A549 (cell line): Measurements from ENCODE around the gene RELN. TPM values are rescaled to one million over a fixed set of nuclear protein-coding genes. Genes with fewer than 3 reads are reported as not detected.

ENCODE experiments used
- ATAC-seq, 2 experiments: fragments of 200-7000 bp in 1 of 2; fragments of >200 bp in 1 of 2; cut with Nextera tagmentation in 1 of 2; cut with Tn5 transposase in 1 of 2; 3 replicates each; pipeline versions ENCODE4 v1.8.0 to v1.9.1; 2018 to 2020; ENCODE audit warnings: mild to moderate bottlenecking in 1 of 2, moderate library complexity in 1 of 2
- CTCF ChIA-PET: fragments of 300-600 bp; sonication (Branson Sonifier 250); formaldehyde crosslinking; extraction: SDS; loops from one replicate; lab custom pipeline; 2021; ENCODE audit warnings: antibody characterized with exemption, inconsistent platforms; lab: Yijun Ruan, JAX
- POLR2A ChIA-PET: fragments of 350-600 bp; formaldehyde crosslinking; extraction: SDS; loops from one replicate; lab custom pipeline; 2021; ENCODE audit warnings: antibody characterized with exemption, inconsistent platforms; lab: Yijun Ruan, JAX
- DNase-seq, 2 experiments: peaks; one replicate each; pipeline versions ENCODE4 v3.0.0 to v3.0.0-alpha.2; 2011 to 2016; ENCODE audit warnings: low read depth in 1 of 2, low spot score in 1 of 2
- FAIRE-seq: peaks from 2 replicates; lab custom pipeline; 2011; peaks lifted over from hg19 to GRCh38; lab: Jason Lieb, UNC
- H3K27ac ChIP-seq, 2 experiments: fragments of >200 bp; sonication (Bioruptor Twin); formaldehyde crosslinking; 3 replicates each; pipeline ENCODE4 v1.5.1; 2016 to 2017
- H3K4me1 ChIP-seq: fragments of >200 bp; sonication (Bioruptor Twin); formaldehyde crosslinking; 3 replicates; pipeline ENCODE4 v1.6.1; 2016
- H3K4me2 ChIP-seq: fragments of >200 bp; sonication (Bioruptor Twin); formaldehyde crosslinking; 3 replicates; pipeline ENCODE4 v1.6.1; 2016
- H3K4me3 ChIP-seq: fragments of >200 bp; sonication (Bioruptor Twin); formaldehyde crosslinking; 3 replicates; pipeline ENCODE4 v1.5.1; 2016
- H3K9me3 ChIP-seq: fragments of >200 bp; sonication (Bioruptor Twin); formaldehyde crosslinking; 3 replicates; pipeline ENCODE4 v1.6.1; 2016
- BHLHE40 ChIP-seq: IDR thresholded peaks from 2 replicates; pipeline ENCODE4 v1.6.1; 2012; ENCODE audit warnings: low read depth, low read length, inconsistent platforms
- CBX2 ChIP-seq: fragments of 200-600 bp; sonication (generic); IDR thresholded peaks from 2 replicates; pipeline ENCODE4 v1.6.1; 2016; ENCODE audit warnings: low read depth, mild to moderate bottlenecking, borderline replicate concordance
- CHD4 ChIP-seq: fragments of 200-600 bp; sonication (generic); IDR thresholded peaks from 2 replicates; pipeline ENCODE4 v1.6.1; 2016; ENCODE audit warnings: antibody characterized with exemption, mild to moderate bottlenecking, borderline replicate concordance
- FOSB ChIP-seq: fragments of 250-450 bp; sonication (Bioruptor Pico); IDR thresholded peaks from 2 replicates; pipeline ENCODE4 v1.5.0; 2020; ENCODE audit warnings: mild to moderate bottlenecking, moderate library complexity
- HDAC2 ChIP-seq: fragments of 200-600 bp; sonication (generic); IDR thresholded peaks from 2 replicates; pipeline ENCODE4 v1.6.1; 2016
- HOXB13 ChIP-seq: fragments of 250-450 bp; sonication (Bioruptor Pico); IDR thresholded peaks from 2 replicates; pipeline ENCODE4 v1.5.0; 2020; ENCODE audit warnings: low read depth, mild to moderate bottlenecking, moderate library complexity
- JUN ChIP-seq, 2 experiments: fragments of >200 bp; sonication (Bioruptor Twin); formaldehyde crosslinking; IDR thresholded peaks; 2 replicates in 1 of 2; 3 replicates in 1 of 2; pipeline ENCODE4 v1.6.1; 2016 to 2017
- KDM5A ChIP-seq: fragments of 200-600 bp; sonication (generic); IDR thresholded peaks from 2 replicates; pipeline ENCODE4 v1.6.1; 2016; ENCODE audit warnings: antibody characterized with exemption, mild to moderate bottlenecking
- NR3C1 ChIP-seq: fragments of >200 bp; sonication (Bioruptor Twin); formaldehyde crosslinking; IDR thresholded peaks from 3 replicates; pipeline ENCODE4 v1.6.1; 2017
- RAD21 ChIP-seq, 2 experiments: fragments of >200 bp in 1 of 2; sonication (Bioruptor Twin) in 1 of 2; formaldehyde crosslinking in 1 of 2; IDR thresholded peaks in 1 of 2; conservative IDR thresholded peaks in 1 of 2; 2 replicates in 1 of 2; 3 replicates in 1 of 2; pipeline ENCODE4 v1.6.1; 2012 to 2018; ENCODE audit warnings: inconsistent platforms in 1 of 2
- REST ChIP-seq: fragments of 200-600 bp; sonication (generic); IDR thresholded peaks from 2 replicates; pipeline ENCODE4 v1.6.1; 2016; ENCODE audit warnings: antibody characterized with exemption, mild to moderate bottlenecking, moderate library complexity
- ZC3H11A ChIP-seq: fragments of 450-650 bp; IDR thresholded peaks from 2 replicates; pipeline ENCODE4 v1.6.1; 2014; ENCODE audit warnings: antibody characterized with exemption, mild to moderate bottlenecking
- ZNF302 ChIP-seq: fragments of 250-450 bp; sonication (Bioruptor Pico); IDR thresholded peaks from 2 replicates; pipeline ENCODE4 v1.9.0; 2021; ENCODE audit warnings: inconsistent platforms, mild to moderate bottlenecking, moderate library complexity
- WGBS: methylation state at CpG from one replicate; pipeline ENCODE4 v1.1.6; 2017; ENCODE audit errors: missing lambda C conversion rate; 5-methylcytosine and 5-hydroxymethylcytosine counted together
- polyA plus RNA-seq, 4 experiments: library from polyadenylated mRNA; depleted of rRNA in 3 of 4; stranded (reverse); fragments of >200 nt; fragmentation: RNase III in 1 of 4; extraction: RNeasy Plus Mini Kit Qiagen cat#74134 plus additional on column Dnase treatment in 1 of 4; gene quantifications; 2 replicates in 3 of 4; 3 replicates in 1 of 4; pipeline ENCODE4 v1.2.3, GENCODE V29; 2011 to 2017
- TF ChIP-seq, protein P1 (sequence below): fragments of 450-650 bp; IDR thresholded peaks from 2 replicates; pipeline ENCODE4 v1.6.1; 2014; ENCODE audit warnings: antibody characterized with exemption
- TF ChIP-seq, protein P2 (sequence below): IDR thresholded peaks from 2 replicates; pipeline ENCODE4 v1.6.1; 2012; ENCODE audit warnings: low read depth, borderline replicate concordance
- TF ChIP-seq, protein P3 (sequence below): fragments of >200 bp; sonication (Bioruptor Twin); formaldehyde crosslinking; IDR thresholded peaks from 3 replicates; pipeline ENCODE4 v1.5.1; 2016
- TF ChIP-seq, protein P4 (sequence below): fragments of 150-350 bp; IDR thresholded peaks from 2 replicates; pipeline ENCODE4 v1.6.1; 2014; ENCODE audit warnings: low read depth, mild to moderate bottlenecking, low read length

The RELN gene
- polyA plus RNA-seq, 2 of the 4 experiments (the other 2 are of a cell fraction) = not detected

DNA sequence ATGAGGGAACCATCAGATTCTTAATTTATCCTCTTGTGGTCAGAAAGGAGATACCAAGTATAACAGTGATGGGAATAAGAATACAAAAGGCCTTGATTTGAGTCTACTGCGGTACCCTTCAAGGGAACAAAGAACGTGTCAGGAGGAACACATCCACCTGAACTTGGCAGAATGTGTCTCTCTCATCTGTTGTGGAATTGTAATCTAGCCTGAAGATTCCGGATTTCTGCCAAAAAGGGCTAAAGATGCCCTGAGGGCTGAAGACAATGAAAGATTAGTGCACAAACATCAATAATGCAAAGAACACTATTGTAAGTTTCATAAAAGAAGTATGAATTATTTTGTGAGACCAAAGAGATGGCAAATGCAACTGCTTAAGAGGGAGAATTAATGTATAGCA is 134.8 kb downstream of the RELN start:
- ChIA-PET CTCF (no interaction called here), POLR2A (no interaction called here)
- Histone ChIP-seq H3K27ac (no peak overlapping the region), H3K4me3 (no peak overlapping the region), H3K9me3 (no peaks in the 10 kb centered on the region), H3K4me2 (no peak overlapping the region), H3K4me1 (no peaks in the 10 kb centered on the region)
- FAIRE-seq = no peak
- TF ChIP-seq, protein P1, sequence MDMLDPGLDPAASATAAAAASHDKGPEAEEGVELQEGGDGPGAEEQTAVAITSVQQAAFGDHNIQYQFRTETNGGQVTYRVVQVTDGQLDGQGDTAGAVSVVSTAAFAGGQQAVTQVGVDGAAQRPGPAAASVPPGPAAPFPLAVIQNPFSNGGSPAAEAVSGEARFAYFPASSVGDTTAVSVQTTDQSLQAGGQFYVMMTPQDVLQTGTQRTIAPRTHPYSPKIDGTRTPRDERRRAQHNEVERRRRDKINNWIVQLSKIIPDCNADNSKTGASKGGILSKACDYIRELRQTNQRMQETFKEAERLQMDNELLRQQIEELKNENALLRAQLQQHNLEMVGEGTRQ = no peak
- TF ChIP-seq NR3C1 (no peak), KDM5A (no peak)
- TF ChIP-seq, protein P2, sequence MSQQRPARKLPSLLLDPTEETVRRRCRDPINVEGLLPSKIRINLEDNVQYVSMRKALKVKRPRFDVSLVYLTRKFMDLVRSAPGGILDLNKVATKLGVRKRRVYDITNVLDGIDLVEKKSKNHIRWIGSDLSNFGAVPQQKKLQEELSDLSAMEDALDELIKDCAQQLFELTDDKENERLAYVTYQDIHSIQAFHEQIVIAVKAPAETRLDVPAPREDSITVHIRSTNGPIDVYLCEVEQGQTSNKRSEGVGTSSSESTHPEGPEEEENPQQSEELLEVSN = no peak
- no peak for DNase-seq
- WGBS = 16% methylated on average over 3 of the region's 3 CpGs
- no peak for ATAC-seq

- 6% methylated on average over 4 of the region's 4 CpGs for WGBS
- ATAC-seq = no peak
- CTCF ChIA-PET = interaction anchor here (0.6 kb wide), 1 partner anchor 326 kb away, joined by 3 read pairs; no protein-coding TSS in a partner anchor
Observed at GRCh38 chr7:103851357-103851756, 138.1 kb downstream of the RELN start.

DNA sequence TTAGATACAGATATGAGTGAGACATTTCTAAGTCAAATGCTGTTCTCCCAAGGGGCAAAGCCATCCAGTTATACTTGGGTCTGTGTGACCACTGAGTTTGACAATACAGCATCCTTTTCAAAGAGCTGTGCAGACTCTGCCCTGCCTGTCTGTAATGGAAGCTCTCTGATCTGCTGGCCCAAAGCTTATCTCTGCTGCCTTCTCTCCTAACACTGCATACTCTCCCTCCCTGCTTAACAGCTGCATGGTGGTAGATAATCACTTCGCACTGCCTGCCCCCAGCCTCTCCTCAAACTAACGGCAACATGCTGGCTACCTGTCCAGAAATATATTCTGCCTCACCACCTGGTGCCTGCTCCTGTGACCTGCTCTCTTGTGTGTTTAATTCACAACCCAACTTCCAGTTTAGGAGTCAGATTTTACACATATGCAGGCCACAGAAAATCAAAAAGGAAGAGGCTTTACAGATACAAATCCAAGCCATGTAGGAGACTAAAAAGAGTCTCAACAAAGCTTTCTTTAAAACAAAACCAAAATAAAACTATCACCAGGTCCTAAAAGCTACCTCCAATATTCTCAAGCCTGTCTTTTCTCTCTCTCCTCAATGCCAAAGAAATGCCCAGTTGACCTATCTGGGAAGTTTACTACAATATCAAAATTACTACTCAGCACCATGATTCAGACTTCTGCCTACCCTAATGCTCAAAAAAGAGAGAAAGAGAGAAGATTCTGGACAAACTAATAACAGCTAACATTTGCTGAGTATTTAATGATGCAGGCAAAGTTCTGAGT is 145.6 kb downstream of the RELN start:
- Histone ChIP-seq H3K4me2 (no peak overlapping the region), H3K4me3 (no peak overlapping the region), H3K27ac (no peak overlapping the region), H3K9me3 (no peaks in the 10 kb centered on the region), H3K4me1 (no peaks in the 10 kb centered on the region)
- POLR2A ChIA-PET = no interaction called here
- CTCF ChIA-PET = no interaction called here
- ATAC-seq (no peak), DNase-seq (no peak), FAIRE-seq (no peak)
- 9% methylated on average over 2 of the region's 2 CpGs for WGBS
- TF ChIP-seq, protein P1 = no peak
- TF ChIP-seq, protein P3, sequence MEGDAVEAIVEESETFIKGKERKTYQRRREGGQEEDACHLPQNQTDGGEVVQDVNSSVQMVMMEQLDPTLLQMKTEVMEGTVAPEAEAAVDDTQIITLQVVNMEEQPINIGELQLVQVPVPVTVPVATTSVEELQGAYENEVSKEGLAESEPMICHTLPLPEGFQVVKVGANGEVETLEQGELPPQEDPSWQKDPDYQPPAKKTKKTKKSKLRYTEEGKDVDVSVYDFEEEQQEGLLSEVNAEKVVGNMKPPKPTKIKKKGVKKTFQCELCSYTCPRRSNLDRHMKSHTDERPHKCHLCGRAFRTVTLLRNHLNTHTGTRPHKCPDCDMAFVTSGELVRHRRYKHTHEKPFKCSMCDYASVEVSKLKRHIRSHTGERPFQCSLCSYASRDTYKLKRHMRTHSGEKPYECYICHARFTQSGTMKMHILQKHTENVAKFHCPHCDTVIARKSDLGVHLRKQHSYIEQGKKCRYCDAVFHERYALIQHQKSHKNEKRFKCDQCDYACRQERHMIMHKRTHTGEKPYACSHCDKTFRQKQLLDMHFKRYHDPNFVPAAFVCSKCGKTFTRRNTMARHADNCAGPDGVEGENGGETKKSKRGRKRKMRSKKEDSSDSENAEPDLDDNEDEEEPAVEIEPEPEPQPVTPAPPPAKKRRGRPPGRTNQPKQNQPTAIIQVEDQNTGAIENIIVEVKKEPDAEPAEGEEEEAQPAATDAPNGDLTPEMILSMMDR = no peak
- no peak for TF ChIP-seq ZC3H11A
- no peak for TF ChIP-seq HOXB13 (CRISPR knock-in tag)
- no peak for TF ChIP-seq CBX2
- no peak for TF ChIP-seq JUN (IDR thresholded peaks at IDR 0.05)
- no peak for TF ChIP-seq BHLHE40
- no peak for TF ChIP-seq HDAC2
- TF ChIP-seq CHD4 = no peak
- no peak for TF ChIP-seq FOSB
- no peak for TF ChIP-seq ZNF302 (CRISPR knock-in tag)

More at GRCh38 chr7:103851357-103851756, 138.1 kb downstream of the RELN start:
- H3K4me1 ChIP-seq = no peaks in the 10 kb centered on the region
- no peak overlapping the region for H3K4me2 ChIP-seq
- H3K4me3 ChIP-seq = no peak overlapping the region
- no peak overlapping the region for H3K27ac ChIP-seq
- no peaks in the 10 kb centered on the region for H3K9me3 ChIP-seq
- POLR2A ChIA-PET = no interaction called here
- FAIRE-seq = no peak
- TF ChIP-seq REST (peak; percentile 52; the same call in 1 of the 2 replicates), RAD21 (conservative IDR thresholded peaks at IDR 0.05 in 1 of 2, IDR thresholded peaks at IDR 0.05 in 1 of 2) (no peak)
- TF ChIP-seq, protein P4, sequence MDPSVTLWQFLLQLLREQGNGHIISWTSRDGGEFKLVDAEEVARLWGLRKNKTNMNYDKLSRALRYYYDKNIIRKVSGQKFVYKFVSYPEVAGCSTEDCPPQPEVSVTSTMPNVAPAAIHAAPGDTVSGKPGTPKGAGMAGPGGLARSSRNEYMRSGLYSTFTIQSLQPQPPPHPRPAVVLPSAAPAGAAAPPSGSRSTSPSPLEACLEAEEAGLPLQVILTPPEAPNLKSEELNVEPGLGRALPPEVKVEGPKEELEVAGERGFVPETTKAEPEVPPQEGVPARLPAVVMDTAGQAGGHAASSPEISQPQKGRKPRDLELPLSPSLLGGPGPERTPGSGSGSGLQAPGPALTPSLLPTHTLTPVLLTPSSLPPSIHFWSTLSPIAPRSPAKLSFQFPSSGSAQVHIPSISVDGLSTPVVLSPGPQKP = no peak
- DNase-seq = no peak
